ENCODE measurements around the gene POLR2C. TPM values are rescaled to one million over a fixed set of nuclear protein-coding genes. Genes with fewer than 3 reads are reported as not detected.

The POLR2C gene
- total and polyA plus RNA-seq, 2 of the 13 experiments (the other 11 are each of a cell fraction or from before 2014, with no cell fraction given): 104 to 216 TPM

GRCh38 chr16:57482845-57483545 lies 20.5 kb downstream of the POLR2C start (continued):
- TF ChIP-seq ZNF891 (CRISPR knock-in tag; IDR thresholded peaks at IDR 0.05): peak; percentile 56; the same call in 1 of the 2 replicates
- no peak for TF ChIP-seq NFRKB (IDR thresholded peaks at IDR 0.05)
- TF ChIP-seq MLLT10 (CRISPR knock-in tag; IDR thresholded peaks at IDR 0.05): no peak
- TF ChIP-seq ZNF567 (CRISPR knock-in tag; IDR thresholded peaks at IDR 0.05; ENCODE audit: borderline replicate concordance): no peak
- peak; percentile 91 for TF ChIP-seq RXRA (CRISPR knock-in tag; IDR thresholded peaks at IDR 0.05)
- no peak for TF ChIP-seq FIP1L1 (IDR thresholded peaks at IDR 0.05; ENCODE audit: borderline replicate concordance, insufficient read depth, low read depth, low read length)
- no peak for TF ChIP-seq SP140L (CRISPR knock-in tag; IDR thresholded peaks at IDR 0.05; ENCODE audit: borderline replicate concordance)
- TF ChIP-seq KDM2A (CRISPR knock-in tag; IDR thresholded peaks at IDR 0.05; ENCODE audit: borderline replicate concordance, low read depth): peak; percentile 35; the same call in 1 of the 2 replicates
- peak; percentile 93 for TF ChIP-seq HDAC1 (CRISPR knock-in tag; IDR thresholded peaks at IDR 0.05)
- TF ChIP-seq SNAPC2 (CRISPR knock-in tag; IDR thresholded peaks at IDR 0.05): 0 out of 2 replicates have a peak, but pooled peaks have one; percentile 55
- 0 out of 2 replicates have a peak, but pooled peaks have one; percentile 13 for TF ChIP-seq ZNF331 (CRISPR knock-in tag; IDR thresholded peaks at IDR 0.05)
- TF ChIP-seq ZNF546 (CRISPR knock-in tag; conservative IDR thresholded peaks at IDR 0.05): 0 out of 2 replicates have a peak, but pooled peaks have one; percentile 51
- TF ChIP-seq AKAP8 (CRISPR knock-in tag; IDR thresholded peaks at IDR 0.05): peak; percentile 69
- TF ChIP-seq ZNF747 (CRISPR knock-in tag; IDR thresholded peaks at IDR 0.05; ENCODE audit: borderline replicate concordance): 0 out of 2 replicates have a peak, but pooled peaks have one; percentile 48
- TF ChIP-seq DNMT3B (CRISPR knock-in tag; conservative IDR thresholded peaks at IDR 0.05): 0 out of 2 replicates have a peak, but pooled peaks have one; percentile 73
- TF ChIP-seq ZNF75D (CRISPR knock-in tag; IDR thresholded peaks at IDR 0.05; ENCODE audit: borderline replicate concordance): no peak
- TF ChIP-seq EHMT2 (IDR thresholded peaks at IDR 0.05; ENCODE audit: borderline replicate concordance, low read depth, low read length): peak; percentile 57; the same call in 1 of the 2 replicates
- TF ChIP-seq ATF7-NPFF (CRISPR knock-in tag; IDR thresholded peaks at IDR 0.05; ENCODE audit: low read depth): 0 out of 2 replicates have a peak, but pooled peaks have one; percentile 22
- TF ChIP-seq ZNF329 (CRISPR knock-in tag; IDR thresholded peaks at IDR 0.05; ENCODE audit: low read depth): 0 out of 2 replicates have a peak, but pooled peaks have one; percentile 52
- peak; percentile 20; the same call in 1 of the 2 replicates for TF ChIP-seq ZNF264 (CRISPR knock-in tag; IDR thresholded peaks at IDR 0.05)
- 0 out of 2 replicates have a peak, but pooled peaks have one; percentile 53 for TF ChIP-seq HMG20B (CRISPR knock-in tag; conservative IDR thresholded peaks at IDR 0.05)
- peak; percentile 59 for TF ChIP-seq NRL (CRISPR knock-in tag; IDR thresholded peaks at IDR 0.05; ENCODE audit: borderline replicate concordance)
- TF ChIP-seq TARDBP (CRISPR knock-in tag; IDR thresholded peaks at IDR 0.05): peak; percentile 90
- peak; percentile 85 for TF ChIP-seq ZMYM3 (CRISPR knock-in tag; IDR thresholded peaks at IDR 0.05)
- TF ChIP-seq PITX1 (CRISPR knock-in tag; IDR thresholded peaks at IDR 0.05): peak; percentile 64; the same call in 1 of the 2 replicates
- peak; percentile 65; the same call in 1 of the 2 replicates for TF ChIP-seq RERE (CRISPR knock-in tag; IDR thresholded peaks at IDR 0.05; ENCODE audit: low read depth)
- peak; percentile 73 for TF ChIP-seq ZNF274 (CRISPR knock-in tag; IDR thresholded peaks at IDR 0.05)
